GM21515 (cell line): ENCODE measurements around the gene AKNAD1.

Source experiments
- ATAC-seq: cut with Tn5 transposase; IDR thresholded peaks from one replicate; pipeline ENCODE4 v1.9.1; 2021; ENCODE audit not compliant: unreplicated experiment

The AKNAD1 gene

DNA sequence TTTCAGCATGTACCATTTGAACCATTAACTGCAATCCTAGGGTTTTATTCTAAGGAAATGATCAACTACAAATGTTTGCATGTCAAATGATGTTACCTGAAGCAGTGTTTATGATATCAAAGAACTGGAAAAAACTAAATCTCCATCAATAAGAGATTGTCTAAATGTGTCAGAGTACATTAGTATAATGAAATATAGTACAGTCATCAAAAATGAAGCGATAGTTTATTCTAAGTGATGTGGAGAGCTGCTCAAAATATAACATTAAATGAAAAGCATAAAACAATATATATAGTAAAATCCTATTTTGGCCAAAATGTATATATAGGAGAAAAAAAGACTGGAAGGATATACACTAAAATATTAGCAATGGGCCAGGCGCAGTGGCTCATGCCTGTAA lies 24.0 kb downstream of the AKNAD1 start:
- ATAC-seq = no peak

DNA sequence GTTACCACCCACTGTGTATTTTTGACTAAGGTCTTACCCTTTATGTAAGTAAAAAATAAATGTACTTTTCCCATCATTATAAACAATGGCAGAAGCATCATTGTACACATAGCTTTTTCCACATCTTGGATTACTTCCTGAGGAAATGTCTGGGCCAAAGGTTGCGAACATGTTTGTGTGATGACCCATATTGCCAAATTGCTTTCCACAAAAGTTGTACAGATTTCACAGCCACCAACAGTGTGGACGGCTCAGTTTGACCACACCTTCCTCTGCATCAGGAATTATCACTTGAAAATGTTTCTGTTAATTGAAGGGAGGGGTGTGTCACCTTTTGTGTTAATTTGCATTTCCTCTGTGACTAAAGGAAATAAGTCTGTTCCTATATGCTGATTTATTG lies 25.7 kb downstream of the AKNAD1 start:
- ATAC-seq = no peak

DNA sequence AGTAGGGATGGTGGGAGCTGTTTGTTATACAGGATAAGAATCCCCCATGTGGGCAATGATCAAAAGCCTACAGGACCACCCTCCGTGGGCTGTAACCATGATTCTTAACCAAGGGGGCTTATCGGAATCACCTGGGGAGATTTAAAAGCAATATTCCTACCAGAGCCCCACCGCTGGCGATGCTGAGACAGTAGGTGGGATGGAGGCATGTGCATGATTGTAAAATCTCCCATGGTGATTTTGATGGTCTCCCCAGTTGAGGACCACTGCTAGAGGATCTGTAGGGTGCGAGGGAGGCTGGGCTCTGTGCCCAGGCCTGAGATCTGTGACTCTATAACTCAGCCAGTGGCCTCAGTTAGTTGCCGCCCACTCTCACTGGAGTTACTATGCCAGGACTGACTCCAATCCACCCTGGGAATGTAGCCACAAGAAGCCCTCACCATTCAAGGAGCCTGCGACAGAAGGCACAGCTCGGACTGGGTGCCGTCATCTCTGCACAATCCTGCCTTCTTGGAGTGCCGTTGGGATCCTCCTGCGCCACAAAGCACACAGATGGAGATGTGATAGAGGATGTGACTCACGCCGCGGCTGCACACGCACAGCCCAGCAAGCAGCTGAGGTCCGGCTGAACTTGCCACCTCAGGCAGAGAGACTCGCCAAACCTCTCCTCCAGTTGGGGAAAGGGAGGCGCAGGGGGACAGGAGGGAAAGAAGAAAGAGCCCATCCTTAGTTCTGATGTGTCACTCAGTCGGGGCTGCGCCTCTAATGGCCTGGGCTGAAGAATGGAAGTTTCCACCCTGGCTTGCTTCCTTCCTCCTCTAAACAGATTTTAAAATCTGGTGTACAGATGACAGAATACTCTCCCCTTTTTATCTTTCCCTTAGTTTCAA lies 26.5 kb downstream of the AKNAD1 start:
- ATAC-seq = no peak

DNA sequence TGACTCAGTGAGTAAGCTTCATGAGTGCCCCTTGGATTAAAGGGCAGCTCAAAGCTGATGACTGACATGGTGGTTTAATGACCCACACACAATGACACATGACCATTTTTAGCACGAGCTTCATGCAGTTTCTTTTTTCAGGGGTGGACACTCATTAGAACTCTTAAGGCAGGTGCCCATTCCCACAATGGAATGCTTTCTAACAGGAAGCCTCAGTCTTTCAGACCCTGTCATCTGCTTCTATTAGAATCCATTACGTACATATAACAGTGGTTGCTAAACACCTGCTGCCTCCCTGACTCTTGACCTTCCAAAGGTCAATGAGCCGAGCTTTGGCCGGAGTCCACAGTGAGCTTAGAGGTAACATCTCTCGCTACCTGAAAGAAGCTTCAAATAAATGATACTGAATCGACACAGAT lies 27.4 kb downstream of the AKNAD1 start:
- no peak for ATAC-seq

- no peak for ATAC-seq
Measured at GRCh38 chr1:108828074-108828961, 28.6 kb downstream of the AKNAD1 start.

GRCh38 chr1:108826081-108826635 lies 30.7 kb downstream of the AKNAD1 start:
- ATAC-seq = no peak

DNA sequence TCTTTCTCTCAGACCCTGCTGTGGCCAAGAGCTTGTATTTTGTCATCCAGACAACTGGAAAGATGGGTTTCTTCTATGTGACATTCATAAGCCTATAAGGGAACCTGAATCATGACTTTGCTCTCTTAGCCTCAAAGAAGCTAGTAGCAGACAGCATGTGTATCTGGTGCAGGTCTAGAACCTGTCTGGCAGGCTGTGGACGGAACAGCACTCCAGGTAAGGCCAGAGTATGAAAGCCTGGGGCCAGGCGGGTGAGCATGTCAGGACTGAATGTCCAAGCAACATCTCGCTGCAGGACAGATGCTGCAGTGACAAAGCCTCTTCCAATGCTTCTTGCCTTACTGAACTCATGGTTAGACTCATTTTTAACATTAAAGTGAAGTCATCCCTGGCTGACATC lies 32.8 kb downstream of the AKNAD1 start:
- no peak for ATAC-seq

- ATAC-seq = no peak
Measured at GRCh38 chr1:108823632-108824031, 33.3 kb downstream of the AKNAD1 start.

DNA sequence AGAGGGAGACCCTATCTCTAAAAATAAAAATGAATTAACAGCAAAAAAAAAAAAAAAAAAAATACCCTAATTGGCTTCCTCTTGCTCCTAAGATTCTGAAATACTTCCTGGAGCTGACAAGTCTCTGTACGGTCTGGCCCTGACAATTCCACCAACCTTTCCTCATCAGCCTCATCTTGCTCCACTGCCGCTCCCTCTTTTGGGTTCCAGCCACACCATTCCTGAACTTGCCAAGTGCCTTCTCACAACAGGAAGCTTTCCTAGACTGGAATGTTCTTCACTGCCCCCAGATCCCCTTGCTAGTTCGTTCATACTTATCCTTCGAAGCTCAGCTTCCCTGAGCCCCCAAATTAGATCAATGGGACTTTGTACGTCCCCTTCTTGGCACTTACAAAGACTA lies 37.0 kb downstream of the AKNAD1 start:
- no peak for ATAC-seq

- no peak for ATAC-seq
Measured at GRCh38 chr1:108817811-108818210, 39.1 kb downstream of the AKNAD1 start.

GRCh38 chr1:108817016-108817415 lies 39.9 kb downstream of the AKNAD1 start:
- ATAC-seq = no peak

DNA sequence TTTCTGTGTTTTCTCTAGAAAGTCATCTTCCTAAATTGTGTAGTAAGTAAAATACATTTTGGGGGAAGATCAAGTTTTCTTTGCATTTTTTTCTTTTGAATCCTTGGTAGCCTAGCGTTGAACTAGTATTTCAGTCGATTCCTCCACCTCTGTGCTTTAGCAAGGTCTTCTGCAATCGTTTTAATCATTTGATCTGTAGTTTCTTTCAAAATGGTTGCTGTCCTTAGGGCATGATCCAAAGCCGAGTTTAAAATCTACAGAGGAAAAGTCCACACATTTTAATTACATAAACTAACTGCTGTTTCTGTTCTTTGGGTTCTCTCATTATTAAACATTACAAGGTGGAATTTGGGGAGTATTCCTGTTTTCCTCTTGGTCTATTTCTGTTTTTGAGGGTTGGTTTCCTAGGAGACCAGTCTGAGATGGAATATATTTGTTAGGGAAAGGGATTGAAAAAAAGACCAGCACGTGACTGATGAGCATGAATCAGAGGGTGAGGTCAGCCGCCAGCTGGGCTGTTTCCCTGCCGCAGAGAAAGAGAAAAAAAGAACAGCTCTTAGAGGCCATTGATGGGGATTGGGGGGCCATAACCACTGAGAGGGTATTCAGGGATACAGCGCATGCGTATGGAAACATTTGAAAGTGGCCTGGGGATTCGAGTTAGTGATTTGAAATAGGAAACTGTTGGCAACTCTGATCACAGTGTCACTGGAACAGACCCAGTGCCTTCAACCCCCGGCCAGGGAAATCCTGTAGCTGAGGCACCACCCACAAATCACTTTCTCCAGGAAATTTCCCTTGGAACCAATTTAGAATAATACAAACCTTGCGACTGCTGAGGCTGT lies 40.6 kb downstream of the AKNAD1 start:
- no peak for ATAC-seq

- ATAC-seq = no peak
Measured at GRCh38 chr1:108815566-108815965, 41.3 kb downstream of the AKNAD1 start.

GRCh38 chr1:108814343-108815125 lies 42.4 kb downstream of the AKNAD1 start:
- no peak for ATAC-seq

- ATAC-seq = no peak
Measured at GRCh38 chr1:108813326-108813725, 43.6 kb downstream of the AKNAD1 start.

DNA sequence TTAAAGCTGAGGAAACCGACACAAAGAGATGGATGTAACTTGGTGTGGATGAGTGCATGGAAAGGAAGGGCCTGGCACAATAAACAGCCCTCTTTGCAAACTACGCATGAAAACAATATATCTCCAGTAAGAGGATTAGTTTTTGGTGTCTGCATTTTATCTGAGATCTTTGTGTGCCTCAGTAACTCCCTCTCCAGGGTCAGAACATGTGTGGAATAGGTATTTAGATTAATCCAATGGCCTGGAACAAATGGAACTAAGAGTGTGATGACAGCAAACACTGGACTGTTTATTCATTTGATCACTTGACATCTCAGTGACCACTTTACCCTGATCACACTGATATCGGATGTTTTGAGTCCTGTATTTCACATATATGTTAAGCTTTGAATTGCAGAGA lies 45.3 kb downstream of the AKNAD1 start:
- no peak for ATAC-seq

DNA sequence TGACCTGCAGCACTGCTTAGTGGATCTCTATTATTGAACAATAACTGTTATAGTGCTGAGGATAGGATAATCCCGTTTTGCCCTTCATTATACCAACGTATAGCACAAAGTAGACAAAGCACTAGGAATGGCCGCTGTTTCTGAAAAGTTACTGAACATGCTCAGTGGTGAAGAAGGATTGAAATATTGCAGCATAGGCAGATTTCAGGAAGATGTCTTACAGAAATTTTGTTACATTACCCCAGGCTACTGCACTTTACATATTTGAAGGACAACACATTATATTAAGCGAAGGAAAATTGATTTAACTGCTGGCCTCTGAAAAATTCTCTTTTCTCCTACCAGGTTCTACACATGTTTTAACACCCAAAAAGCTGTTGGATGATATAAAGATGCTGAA lies 48.5 kb downstream of the AKNAD1 start:
- ATAC-seq = no peak

GRCh38 chr1:108803548-108803947 lies 53.3 kb downstream of the AKNAD1 start:
- ATAC-seq = no peak

- no peak for ATAC-seq
Measured at GRCh38 chr1:108801101-108801500, 55.8 kb downstream of the AKNAD1 start.

DNA sequence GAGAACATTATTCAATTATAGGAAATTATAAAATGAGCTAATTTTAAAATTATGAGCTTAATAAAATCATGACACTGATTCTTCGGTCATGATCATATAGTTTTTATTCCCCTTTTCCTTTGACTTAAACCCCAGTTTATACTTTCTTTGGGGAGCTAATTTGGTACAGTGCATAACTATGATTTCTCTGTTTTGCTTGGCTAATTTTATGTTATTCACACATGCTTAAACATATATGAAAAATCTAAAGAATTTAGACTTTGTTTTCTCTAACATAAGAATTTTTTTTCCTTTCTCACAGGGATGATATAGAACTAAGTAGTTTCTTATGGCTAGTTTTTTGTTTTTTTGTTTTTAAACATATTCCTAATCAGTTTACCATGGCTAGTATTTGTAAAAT lies 57.9 kb downstream of the AKNAD1 start:
- ATAC-seq = no peak
